CD8-positive, alpha-beta memory T cell (primary cell): ENCODE data around the gene ZC3H8. TPM values are rescaled to one million over a fixed set of nuclear protein-coding genes. Genes with fewer than 3 reads are reported as not detected.

ENCODE experiments used
- CTCF ChIA-PET: fragments of 350-600 bp; sonication (Branson Sonifier 250); formaldehyde crosslinking; loops from one replicate; lab custom pipeline; 2021; ENCODE audit warnings: antibody characterized with exemption; lab: Charles Lee
- POLR2A ChIA-PET: fragments of 350-600 bp; sonication (Branson Sonifier 250); formaldehyde crosslinking; loops from one replicate; lab custom pipeline; 2021; ENCODE audit warnings: antibody characterized with exemption; lab: Charles Lee
- DNase-seq, 5 donors: peaks; one replicate each; pipeline versions ENCODE4 v3.0.0 to v3.0.0-alpha.2; 2020 to 2022; ENCODE audit warnings: mixed read lengths in 1 of 5
- H3K27ac ChIP-seq: one replicate; pipeline ENCODE4 v1.7.0; 2013; ENCODE audit warnings: low read depth, mild to moderate bottlenecking, low read length, moderate library complexity
- H3K27me3 ChIP-seq: 2 replicates; pipeline ENCODE4 v1.7.0; 2013; ENCODE audit warnings: low read length, mild to moderate bottlenecking; ENCODE audit not compliant: insufficient read depth, poor library complexity, severe bottlenecking
- H3K36me3 ChIP-seq: 2 replicates; pipeline ENCODE4 v1.7.0; 2013; ENCODE audit warnings: mild to moderate bottlenecking, low read length, moderate library complexity; ENCODE audit not compliant: insufficient read depth
- H3K4me1 ChIP-seq: 2 replicates; pipeline ENCODE4 v1.7.0; 2013; ENCODE audit warnings: mild to moderate bottlenecking, low read length, moderate library complexity; ENCODE audit not compliant: insufficient read depth
- H3K4me3 ChIP-seq: 2 replicates; pipeline ENCODE4 v1.7.0; 2013; ENCODE audit warnings: mild to moderate bottlenecking, low read length
- H3K9me3 ChIP-seq: 2 replicates; pipeline ENCODE4 v1.7.0; 2013; ENCODE audit warnings: mild to moderate bottlenecking, low read length
- H3K27ac Mint-ChIP-seq, 8 donors: one replicate each; pipeline ENCODE4 v1.8.0; 2020 to 2021; ENCODE audit warnings: mixed read lengths in 8 of 8, mild to moderate bottlenecking in 6 of 8, inconsistent platforms in 3 of 8, moderate library complexity in 3 of 8
- H3K27me3 Mint-ChIP-seq, 2 donors: one replicate each; pipeline ENCODE4 v1.8.0; 2020 to 2021; ENCODE audit warnings: mixed read lengths in 2 of 2, mild to moderate bottlenecking in 1 of 2, moderate library complexity in 1 of 2
- H3K36me3 Mint-ChIP-seq, 3 donors: one replicate each; pipeline ENCODE4 v1.8.0; 2020 to 2021; ENCODE audit warnings: mixed read lengths in 3 of 3, inconsistent platforms in 1 of 3, mild to moderate bottlenecking in 1 of 3
- H3K4me1 Mint-ChIP-seq, 3 donors: one replicate each; pipeline ENCODE4 v1.8.0; 2020 to 2021; ENCODE audit warnings: mixed read lengths in 3 of 3, inconsistent platforms in 1 of 3, mild to moderate bottlenecking in 1 of 3
- H3K4me3 Mint-ChIP-seq, 7 donors: one replicate each; pipeline ENCODE4 v1.8.0; 2020 to 2021; ENCODE audit warnings: mixed read lengths in 7 of 7, mild to moderate bottlenecking in 6 of 7, moderate library complexity in 4 of 7, inconsistent platforms in 2 of 7
- H3K9me3 Mint-ChIP-seq, 5 donors: one replicate each; pipeline ENCODE4 v1.8.0; 2020 to 2022; ENCODE audit warnings: mixed read lengths in 5 of 5, mild to moderate bottlenecking in 3 of 5, moderate library complexity in 2 of 5, inconsistent platforms in 1 of 5
- polyA plus RNA-seq: library from polyadenylated mRNA; unstranded; fragments of 300-500 nt; fragmentation: Illumina TruSeq; gene quantifications from one replicate; pipeline ENCODE4 v1.2.3, GENCODE V29; 2021
- total RNA-seq, 2 experiments: library from RNA; stranded (reverse); gene quantifications; one replicate each; pipeline ENCODE4 v1.2.3, GENCODE V29; 2021

ZC3H8 gene
- total and polyA plus RNA-seq, 3 experiments from 2014 or later = 13.4 to 32.0 (median 29.7) TPM

- H3K4me1 Mint-ChIP-seq = peaks cover 6 to 26% (median 24%) of the 10 kb centered on the region in 3 donors
- POLR2A ChIA-PET = no interaction called here
- peaks cover 0 to 12% (median 0%) of the 10 kb centered on the region in 3 donors for H3K36me3 Mint-ChIP-seq
Measured at GRCh38 chr2:112194028-112194427, 60.8 kb downstream of the ZC3H8 start.

GRCh38 chr2:112189001-112189556, 65.8 kb downstream of the ZC3H8 start:
- Mint-ChIP-seq H3K9me3 (no peaks in the 10 kb centered on the region), H3K27ac (peak overlapping the region; percentile 87 to 99 (median 98)), H3K4me1 (peaks cover 29 to 50% (median 34%) of the 10 kb centered on the region in 3 donors), H3K27me3 (peaks cover 0 to 2% of the 10 kb centered on the region in 2 donors), H3K36me3 (peaks cover 0 to 3% (median 0%) of the 10 kb centered on the region in 3 donors), H3K4me3 (peak overlapping the region in 3 of 7 donors; percentile 22 to 74 (median 74))
- ChIA-PET CTCF (interaction anchor here (0.7 kb wide), 1 partner anchor 73 kb away, joined by 3 read pairs; no protein-coding TSS in a partner anchor), POLR2A (interaction anchor here (0.7 to 0.9 kb wide), 3 partner anchors 16 to 65 kb away, joined by 3 to 4 read pairs (median 3); no protein-coding TSS in a partner anchor)
- Histone ChIP-seq H3K27me3 (no peaks in the 10 kb centered on the region), H3K4me3 (no peak overlapping the region), H3K9me3 (no peaks in the 10 kb centered on the region), H3K4me1 (peaks cover 65% of the 10 kb centered on the region), H3K36me3 (no peaks in the 10 kb centered on the region), H3K27ac (peak overlapping the region; percentile 82)
- DNase-seq = no peak

More at GRCh38 chr2:112194028-112194427, 60.8 kb downstream of the ZC3H8 start:
- Mint-ChIP-seq H3K27ac (no peak overlapping the region), H3K27me3 (peaks cover 3 to 11% of the 10 kb centered on the region in 2 donors), H3K4me3 (no peak overlapping the region), H3K9me3 (peaks cover 0 to 2% (median 0%) of the 10 kb centered on the region in 5 donors)
- H3K9me3 ChIP-seq = no peaks in the 10 kb centered on the region
- CTCF ChIA-PET = no interaction called here
- no peak for DNase-seq
- no peak overlapping the region for H3K4me3 ChIP-seq
- no peaks in the 10 kb centered on the region for H3K27me3 ChIP-seq
- no peak overlapping the region for H3K27ac ChIP-seq
- H3K36me3 ChIP-seq = no peaks in the 10 kb centered on the region
- peaks cover 44% of the 10 kb centered on the region for H3K4me1 ChIP-seq

- Mint-ChIP-seq H3K27me3 (peaks cover 0 to 1% of the 10 kb centered on the region in 2 donors), H3K4me3 (peak overlapping the region; percentile 11 to 74 (median 60)), H3K27ac (peak overlapping the region; percentile 87 to 99 (median 98)), H3K36me3 (peaks cover 0 to 3% (median 0%) of the 10 kb centered on the region in 3 donors), H3K4me1 (peaks cover 31 to 55% (median 40%) of the 10 kb centered on the region in 3 donors), H3K9me3 (no peaks in the 10 kb centered on the region)
- POLR2A ChIA-PET = interaction anchor here (0.7 to 0.9 kb wide), 3 partner anchors 15 to 66 kb away, joined by 3 to 4 read pairs (median 3); no protein-coding TSS in a partner anchor
- H3K4me3 ChIP-seq = peak overlapping the region; percentile 17
- peak; percentile 47 to 86 (median 82) for DNase-seq
- no peaks in the 10 kb centered on the region for H3K36me3 ChIP-seq
- CTCF ChIA-PET = interaction anchor here (0.7 kb wide), 1 partner anchor 74 kb away, joined by 3 read pairs; no protein-coding TSS in a partner anchor
- no peaks in the 10 kb centered on the region for H3K9me3 ChIP-seq
- peak overlapping the region; percentile 82 for H3K27ac ChIP-seq
- H3K4me1 ChIP-seq = peaks cover 73% of the 10 kb centered on the region
- no peaks in the 10 kb centered on the region for H3K27me3 ChIP-seq
Measured at GRCh38 chr2:112187805-112188596, 66.8 kb downstream of the ZC3H8 start.

GRCh38 chr2:112187046-112187715, 67.7 kb downstream of the ZC3H8 start:
- ChIA-PET CTCF (no interaction called here), POLR2A (interaction anchor here (0.5 kb wide), 1 partner anchor 68 kb away, joined by 3 read pairs; the partner anchor contains the start of gene ZC3H8)
- Histone ChIP-seq H3K4me3 (peak overlapping the region; percentile 17), H3K27me3 (no peaks in the 10 kb centered on the region), H3K4me1 (peaks cover 75% of the 10 kb centered on the region), H3K36me3 (no peaks in the 10 kb centered on the region), H3K9me3 (no peaks in the 10 kb centered on the region), H3K27ac (peak overlapping the region; percentile 82)
- Mint-ChIP-seq H3K36me3 (peaks cover 0 to 3% (median 0%) of the 10 kb centered on the region in 3 donors), H3K9me3 (no peaks in the 10 kb centered on the region), H3K27ac (peak overlapping the region; percentile 87 to 99 (median 98)), H3K4me1 (peaks cover 31 to 55% (median 41%) of the 10 kb centered on the region in 3 donors), H3K4me3 (peak overlapping the region in 6 of 7 donors; percentile 38 to 74 (median 62)), H3K27me3 (peaks cover 1 to 2% of the 10 kb centered on the region in 2 donors)
- DNase-seq = no peak

- CTCF ChIA-PET = no interaction called here
- Mint-ChIP-seq H3K27ac (peak overlapping the region in 5 of 8 donors; percentile 50 to 76 (median 73)), H3K4me1 (peaks cover 31 to 48% (median 36%) of the 10 kb centered on the region in 3 donors), H3K9me3 (peaks cover 0 to 2% (median 0%) of the 10 kb centered on the region in 5 donors), H3K36me3 (no peaks in the 10 kb centered on the region), H3K4me3 (peak overlapping the region in 1 of 7 donors; percentile 29), H3K27me3 (peaks cover 7 to 15% of the 10 kb centered on the region in 2 donors)
- H3K4me1 ChIP-seq = peaks cover 66% of the 10 kb centered on the region
- H3K36me3 ChIP-seq = no peaks in the 10 kb centered on the region
- POLR2A ChIA-PET = no interaction called here
- H3K27ac ChIP-seq = no peak overlapping the region
- no peak for DNase-seq
- no peak overlapping the region for H3K4me3 ChIP-seq
- no peaks in the 10 kb centered on the region for H3K27me3 ChIP-seq
- no peaks in the 10 kb centered on the region for H3K9me3 ChIP-seq
Measured at GRCh38 chr2:112185131-112185530, 69.7 kb downstream of the ZC3H8 start.

- Mint-ChIP-seq H3K4me3 (no peak overlapping the region), H3K27ac (peak overlapping the region in 2 of 8 donors; percentile 17 to 52), H3K27me3 (peaks cover 16 to 25% of the 10 kb centered on the region in 2 donors), H3K9me3 (peaks cover 0 to 4% (median 0%) of the 10 kb centered on the region in 5 donors), H3K36me3 (no peaks in the 10 kb centered on the region), H3K4me1 (peaks cover 28 to 40% (median 29%) of the 10 kb centered on the region in 3 donors)
- Histone ChIP-seq H3K4me3 (no peak overlapping the region), H3K4me1 (peaks cover 56% of the 10 kb centered on the region), H3K9me3 (no peaks in the 10 kb centered on the region), H3K27me3 (no peaks in the 10 kb centered on the region), H3K36me3 (no peaks in the 10 kb centered on the region), H3K27ac (no peak overlapping the region)
- ChIA-PET CTCF (no interaction called here), POLR2A (no interaction called here)
- no peak for DNase-seq
Measured at GRCh38 chr2:112184121-112184520, 70.7 kb downstream of the ZC3H8 start.

GRCh38 chr2:112183327-112184025, 71.4 kb downstream of the ZC3H8 start:
- Histone ChIP-seq H3K27me3 (no peaks in the 10 kb centered on the region), H3K36me3 (no peaks in the 10 kb centered on the region), H3K9me3 (no peaks in the 10 kb centered on the region), H3K27ac (no peak overlapping the region), H3K4me1 (peaks cover 50% of the 10 kb centered on the region), H3K4me3 (peak overlapping the region; percentile 53)
- H3K9me3 Mint-ChIP-seq = peaks cover 0 to 4% (median 0%) of the 10 kb centered on the region in 5 donors
- peaks cover 22 to 34% (median 22%) of the 10 kb centered on the region in 3 donors for H3K4me1 Mint-ChIP-seq
- H3K4me3 Mint-ChIP-seq = peak overlapping the region in 1 of 7 donors; percentile 27
- H3K27me3 Mint-ChIP-seq = peaks cover 17 to 31% of the 10 kb centered on the region in 2 donors
- no peaks in the 10 kb centered on the region for H3K36me3 Mint-ChIP-seq
- CTCF ChIA-PET = no interaction called here
- no peak for DNase-seq
- POLR2A ChIA-PET = no interaction called here
- peak overlapping the region in 6 of 8 donors; percentile 17 to 52 (median 24) for H3K27ac Mint-ChIP-seq
